ENCODE results near the gene IRF9.

Gene IRF9

DNA sequence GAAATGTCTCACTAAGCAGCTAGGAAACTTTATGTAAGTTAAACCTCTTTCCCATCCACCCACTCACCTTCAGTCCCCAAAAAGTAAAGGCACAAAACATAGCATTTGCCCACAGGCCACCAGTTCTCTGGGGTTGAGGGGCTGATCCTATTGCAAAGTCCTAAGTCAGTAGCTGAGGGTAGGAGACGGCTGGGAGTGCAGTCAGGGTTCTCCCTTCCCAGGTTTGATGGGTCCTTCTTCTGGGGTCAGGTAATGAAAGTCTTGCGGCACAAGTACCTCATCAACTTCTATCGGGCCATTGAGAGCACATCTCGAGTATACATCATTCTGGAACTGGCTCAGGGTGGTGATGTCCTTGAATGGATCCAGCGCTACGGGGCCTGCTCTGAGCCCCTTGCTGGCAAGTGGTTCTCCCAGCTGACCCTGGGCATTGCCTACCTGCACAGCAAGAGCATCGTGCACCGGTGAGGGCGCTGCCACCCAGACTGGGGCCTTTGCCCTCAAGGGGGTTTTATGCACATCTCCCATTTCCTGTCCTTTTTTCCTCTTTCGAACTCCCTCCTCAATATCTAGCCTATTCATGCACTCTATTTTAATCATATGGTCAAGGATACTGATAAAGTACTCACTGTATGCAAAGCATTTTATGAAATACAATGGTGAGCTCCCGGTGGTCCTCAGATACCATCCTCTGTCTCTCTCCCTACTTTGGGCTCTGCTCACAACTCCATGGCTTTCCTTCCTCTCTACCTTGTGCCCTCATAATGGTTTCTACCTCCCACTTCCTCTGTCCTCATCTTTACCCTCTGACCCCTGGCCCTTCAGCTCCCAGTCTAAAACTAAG, 45.4 kb downstream of the IRF9 start:
- DNase-seq: no peak
- Mint-ChIP-seq H3K27ac (no peak overlapping the region), H3K4me3 (no peak overlapping the region), H3K9me3 (peaks cover 15% of the 10 kb centered on the region), H3K27me3 (no peaks in the 10 kb centered on the region), H3K36me3 (peaks cover 85% of the 10 kb centered on the region), H3K4me1 (peaks cover 28% of the 10 kb centered on the region)
- CTCF ChIA-PET: interaction anchor here (1.1 to 1.2 kb wide), 2 partner anchors 9 to 101 kb away, joined by 3 read pairs; partner anchors contain the start of genes CIDEB and MDP1

DNA sequence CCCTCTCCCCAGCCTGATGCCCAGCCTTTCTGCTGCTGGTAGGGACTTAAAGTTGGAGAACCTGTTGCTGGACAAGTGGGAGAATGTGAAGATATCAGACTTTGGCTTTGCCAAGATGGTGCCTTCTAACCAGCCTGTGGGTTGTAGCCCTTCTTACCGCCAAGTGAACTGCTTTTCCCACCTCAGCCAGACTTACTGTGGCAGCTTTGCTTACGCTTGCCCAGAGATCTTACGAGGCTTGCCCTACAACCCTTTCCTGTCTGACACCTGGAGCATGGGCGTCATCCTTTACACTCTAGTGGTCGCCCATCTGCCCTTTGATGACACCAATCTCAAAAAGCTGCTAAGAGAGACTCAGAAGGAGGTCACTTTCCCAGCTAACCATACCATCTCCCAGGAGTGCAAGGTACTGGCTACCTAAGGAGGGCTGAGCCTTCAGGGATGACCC, 46.1 kb downstream of the IRF9 start:
- Mint-ChIP-seq H3K27me3 (no peaks in the 10 kb centered on the region), H3K27ac (peak overlapping the region; percentile 58), H3K4me1 (peaks cover 34% of the 10 kb centered on the region), H3K9me3 (peaks cover 10% of the 10 kb centered on the region), H3K36me3 (peaks cover 83% of the 10 kb centered on the region), H3K4me3 (no peak overlapping the region)
- DNase-seq: no peak
- CTCF ChIA-PET: interaction anchor here (1.1 to 1.3 kb wide), 3 partner anchors 8 to 101 kb away, joined by 3 read pairs; partner anchors contain the start of genes CIDEB and MDP1

DNA sequence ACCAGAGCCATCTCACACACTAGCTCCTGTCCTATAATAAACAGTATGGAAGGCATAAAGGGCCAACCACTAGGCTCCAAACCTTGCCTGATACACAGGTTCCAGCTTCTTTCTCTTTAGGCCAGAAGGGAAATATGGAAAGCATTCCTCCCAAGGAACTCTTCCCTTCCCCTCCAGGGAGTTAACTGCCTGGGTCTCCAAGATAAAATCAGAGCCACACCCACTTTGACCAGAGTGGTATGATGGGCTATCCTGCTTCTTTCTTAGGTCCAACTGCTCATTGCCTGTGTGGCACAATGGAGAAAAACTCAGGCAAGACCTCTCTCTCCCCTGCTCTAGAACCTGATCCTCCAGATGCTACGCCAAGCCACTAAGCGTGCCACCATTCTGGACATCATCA, 46.6 kb downstream of the IRF9 start:
- no peaks in the 10 kb centered on the region for H3K27me3 Mint-ChIP-seq
- H3K36me3 Mint-ChIP-seq: peaks cover 80% of the 10 kb centered on the region
- no peak overlapping the region for H3K4me3 Mint-ChIP-seq
- H3K27ac Mint-ChIP-seq: no peak overlapping the region
- peaks cover 38% of the 10 kb centered on the region for H3K4me1 Mint-ChIP-seq
- H3K9me3 Mint-ChIP-seq: peaks cover 6% of the 10 kb centered on the region
- CTCF ChIA-PET: interaction anchor here (1.1 to 1.3 kb wide), 2 partner anchors 12 to 100 kb away, joined by 3 read pairs; partner anchors contain the start of gene CIDEB
- no peak for DNase-seq

DNA sequence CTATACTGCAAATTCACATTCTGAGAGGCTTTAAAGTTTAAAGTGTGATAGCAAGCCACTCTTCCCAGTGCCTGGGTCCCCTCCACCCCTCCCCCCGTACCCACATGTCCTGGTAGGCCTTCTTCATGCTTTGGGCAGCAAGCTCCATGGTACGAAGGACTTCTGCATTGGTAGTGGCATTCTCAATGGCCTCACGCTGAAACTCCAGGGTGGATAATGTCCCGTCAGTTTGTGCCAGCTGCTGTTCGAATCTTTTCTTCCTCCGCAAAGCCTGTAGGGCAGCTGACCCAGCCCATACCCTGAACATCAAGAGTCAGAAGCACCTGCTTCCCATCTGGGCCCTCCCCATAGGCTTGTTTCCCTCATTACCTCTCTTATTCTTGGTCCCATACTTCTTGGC, 50.2 kb downstream of the IRF9 start:
- Mint-ChIP-seq H3K36me3 (peaks cover 63% of the 10 kb centered on the region), H3K9me3 (no peaks in the 10 kb centered on the region), H3K4me1 (peaks cover 70% of the 10 kb centered on the region), H3K27me3 (peaks cover 6% of the 10 kb centered on the region), H3K27ac (peak overlapping the region; percentile 95), H3K4me3 (peak overlapping the region; percentile 81)
- DNase-seq: no peak
- CTCF ChIA-PET: interaction anchor here (1.1 kb wide), 1 partner anchor 153 kb away, joined by 3 read pairs; no protein-coding TSS in a partner anchor

DNA sequence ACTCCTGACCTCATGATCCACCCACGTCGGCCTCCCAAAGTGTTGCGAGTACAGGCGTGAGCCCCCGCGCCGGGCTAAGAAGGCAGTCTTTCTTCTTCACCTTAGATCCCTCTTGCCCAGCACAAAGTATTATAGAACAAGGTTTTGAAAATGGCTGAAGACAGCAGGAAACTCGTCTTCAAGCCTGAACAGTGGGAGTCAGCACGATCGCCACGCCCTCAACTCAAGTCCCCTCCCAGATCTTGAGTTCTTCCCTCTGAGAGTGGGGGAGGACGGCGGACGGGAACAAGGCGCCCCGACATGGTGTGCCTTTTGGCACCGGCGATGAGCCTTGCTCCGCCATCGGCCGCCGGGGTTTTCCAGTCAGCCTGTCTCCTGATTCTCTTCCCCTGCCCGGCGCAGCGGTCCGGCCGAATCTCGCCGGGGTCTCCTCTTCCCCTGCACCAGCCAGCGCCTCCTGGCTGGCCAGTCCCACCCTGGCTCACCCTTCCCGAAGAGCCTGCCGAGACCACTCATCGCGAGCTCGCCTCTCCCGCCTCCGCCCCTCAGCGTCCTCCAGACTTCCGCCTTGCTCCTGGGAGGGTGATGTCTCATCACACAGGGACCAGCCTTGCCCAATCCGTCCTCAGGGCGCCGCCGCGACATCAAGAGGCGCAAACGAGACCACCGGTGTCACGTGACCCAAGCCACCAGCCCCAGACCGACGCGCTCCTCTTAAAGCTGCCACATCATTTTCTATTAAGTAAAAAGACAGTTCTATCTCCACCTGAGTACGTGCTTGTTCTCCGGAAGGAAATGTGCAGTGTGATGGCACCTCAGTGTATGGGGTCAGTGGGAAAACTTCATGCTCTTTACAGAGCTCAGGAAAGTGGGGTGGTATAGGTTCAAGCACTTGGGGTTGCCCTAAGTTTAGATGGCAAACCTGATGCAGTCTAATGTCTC, 52.1 kb downstream of the IRF9 start, which contains the start of gene CHMP4A:
Gene CHMP4A, minus strand, starts transcription at position 565 of the 942 bp plus-strand sequence. Its CDS starts 49 bp downstream, at position 516.
- H3K4me1 Mint-ChIP-seq: peaks cover 65% of the 10 kb centered on the region

DNA sequence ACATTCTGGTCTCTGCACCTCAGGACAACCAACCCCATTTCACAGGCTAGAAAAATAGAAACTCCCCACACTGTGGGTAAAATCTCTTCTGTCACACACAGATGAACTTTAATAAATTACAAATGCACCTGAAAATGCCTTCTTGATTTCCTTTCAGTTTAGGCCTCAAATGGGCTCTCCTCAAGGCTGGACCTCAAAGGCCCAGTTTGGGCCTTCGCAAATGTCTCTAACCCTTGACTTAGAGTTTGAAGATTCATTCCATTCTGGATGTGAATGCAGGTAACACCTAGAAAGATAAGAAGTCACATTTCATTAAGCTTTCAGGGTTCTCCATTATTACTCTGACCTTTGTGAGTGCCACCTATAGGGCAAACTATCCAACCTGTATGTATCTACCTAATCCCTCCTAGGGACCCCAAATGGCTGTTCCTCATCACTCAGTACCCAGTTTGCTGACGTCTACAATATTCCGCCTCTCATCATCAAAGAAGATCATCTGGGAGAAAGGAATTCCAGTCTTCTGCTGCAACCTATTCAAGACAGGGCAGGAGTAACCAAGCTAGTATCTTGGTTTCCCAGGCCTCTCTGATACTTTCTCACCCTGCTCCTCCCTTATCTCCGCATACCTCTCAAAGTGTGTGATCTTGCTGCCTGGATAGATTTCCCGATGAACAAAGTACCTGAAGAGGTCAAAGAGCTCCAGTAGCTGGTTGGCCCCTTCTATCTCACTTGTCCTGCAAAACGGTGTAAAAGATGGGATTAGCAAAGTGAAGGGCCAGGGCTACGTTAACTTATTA, 53.0 kb downstream of the IRF9 start:
- Mint-ChIP-seq H3K27me3 (peaks cover 6% of the 10 kb centered on the region), H3K9me3 (no peaks in the 10 kb centered on the region), H3K4me3 (peak overlapping the region; percentile 81), H3K4me1 (peaks cover 62% of the 10 kb centered on the region), H3K36me3 (peaks cover 56% of the 10 kb centered on the region), H3K27ac (peak overlapping the region; percentile 95)
- CTCF ChIA-PET: interaction anchor here (0.7 to 2.9 kb wide), 15 partner anchors 15 to 223 kb away, joined by 3 to 14 read pairs (median 3); partner anchors contain the start of genes RABGGTA, TINF2 and TM9SF1
- no peak for DNase-seq

More for the DNA sequence above, 52.1 kb downstream of the IRF9 start, which contains the start of gene CHMP4A:
- no peaks in the 10 kb centered on the region for H3K9me3 Mint-ChIP-seq
- H3K27me3 Mint-ChIP-seq: peaks cover 6% of the 10 kb centered on the region
- H3K36me3 Mint-ChIP-seq: peaks cover 56% of the 10 kb centered on the region
- peak within 1 kb of the TSS; percentile 95 for H3K27ac Mint-ChIP-seq
- peak within 1 kb of the TSS; percentile 81 for H3K4me3 Mint-ChIP-seq
- CTCF ChIA-PET: interaction anchor here (0.6 to 2.7 kb wide), 12 partner anchors 17 to 223 kb away, joined by 3 to 14 read pairs (median 3); partner anchors contain the start of genes RABGGTA and TINF2
- DNase-seq: peak; percentile 99

DNA sequence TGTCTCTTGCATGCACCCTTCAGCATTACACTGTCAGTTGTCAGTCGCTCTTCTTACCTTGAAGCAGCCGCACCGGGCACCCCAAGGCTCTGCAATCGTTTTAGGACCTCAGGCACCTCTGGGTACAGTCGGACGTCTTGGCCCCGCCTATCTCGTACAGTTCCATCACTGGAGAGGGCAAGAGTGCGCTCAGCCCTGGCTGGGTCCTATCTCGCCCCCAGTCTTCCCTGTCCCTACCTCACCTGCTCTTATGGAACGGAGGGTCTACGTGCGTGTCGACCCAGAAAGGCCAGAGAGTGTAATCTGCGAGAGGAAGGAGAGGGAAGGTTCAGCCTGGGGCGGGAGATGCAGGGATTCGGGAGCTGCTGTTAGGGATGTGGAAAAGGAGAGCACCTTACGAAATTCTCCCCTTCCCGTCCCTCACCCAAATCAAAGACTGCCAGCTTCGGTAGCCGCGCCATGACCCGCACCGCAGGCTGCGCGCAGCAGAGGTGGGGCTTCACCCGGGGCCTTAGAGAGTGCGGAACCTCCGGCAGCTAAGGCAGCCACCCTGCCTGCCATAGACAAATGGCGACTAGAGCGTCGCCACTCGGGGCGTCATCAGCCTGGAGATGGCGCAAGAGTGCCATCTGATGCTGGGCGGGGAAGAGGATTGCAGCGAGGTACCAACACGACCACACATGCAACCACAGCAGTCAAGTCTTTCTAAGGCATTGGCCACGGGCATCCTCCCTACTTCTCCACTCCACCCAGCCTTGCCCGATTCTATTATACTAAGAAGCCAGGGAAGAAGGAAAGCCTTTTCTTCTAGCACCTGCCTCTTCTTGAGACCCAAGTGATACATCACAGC, 54.7 kb downstream of the IRF9 start, which contains the start of gene MDP1:
Gene MDP1, minus strand, starts transcription at position 572 of the 850 bp plus-strand sequence. Its CDS starts 111 bp downstream, at position 461.
- DNase-seq: peak; percentile 93
- Mint-ChIP-seq H3K36me3 (peaks cover 39% of the 10 kb centered on the region), H3K4me3 (peak within 1 kb of the TSS; percentile 94), H3K27me3 (peaks cover 6% of the 10 kb centered on the region), H3K4me1 (peaks cover 56% of the 10 kb centered on the region), H3K27ac (peak within 1 kb of the TSS; percentile 95), H3K9me3 (no peaks in the 10 kb centered on the region)
- CTCF ChIA-PET: interaction anchor here (0.6 to 2.9 kb wide), 21 partner anchors 9 to 221 kb away, joined by 3 to 26 read pairs (median 4); partner anchors contain the start of genes CIDEB, DHRS1, LTB4R2 and NOP9

Data from activated naive CD4-positive, alpha-beta T cell treated with anti-CD3 and anti-CD28 coated beads, Interleukin-2, amount 10 ng/mL, durations not matched to agents 7 days and 5 days (primary cell).